HG03565 (cell line): ENCODE results near the gene PPA1.
A peak's percentile ranks its signal among the peaks of the same experiment; 100 is the strongest.
"Not testable (repeated sequence)": the region's sequence is repeated elsewhere in the genome, so short reads cannot be mapped to it uniquely, and the experiment has no call there.

Experiments used
- ATAC-seq: cut with Tn5 transposase; IDR thresholded peaks from one replicate; pipeline ENCODE4 v1.9.1; 2021; ENCODE audit warnings: mild to moderate bottlenecking, moderate library complexity; ENCODE audit not compliant: unreplicated experiment

PPA1 gene

DNA sequence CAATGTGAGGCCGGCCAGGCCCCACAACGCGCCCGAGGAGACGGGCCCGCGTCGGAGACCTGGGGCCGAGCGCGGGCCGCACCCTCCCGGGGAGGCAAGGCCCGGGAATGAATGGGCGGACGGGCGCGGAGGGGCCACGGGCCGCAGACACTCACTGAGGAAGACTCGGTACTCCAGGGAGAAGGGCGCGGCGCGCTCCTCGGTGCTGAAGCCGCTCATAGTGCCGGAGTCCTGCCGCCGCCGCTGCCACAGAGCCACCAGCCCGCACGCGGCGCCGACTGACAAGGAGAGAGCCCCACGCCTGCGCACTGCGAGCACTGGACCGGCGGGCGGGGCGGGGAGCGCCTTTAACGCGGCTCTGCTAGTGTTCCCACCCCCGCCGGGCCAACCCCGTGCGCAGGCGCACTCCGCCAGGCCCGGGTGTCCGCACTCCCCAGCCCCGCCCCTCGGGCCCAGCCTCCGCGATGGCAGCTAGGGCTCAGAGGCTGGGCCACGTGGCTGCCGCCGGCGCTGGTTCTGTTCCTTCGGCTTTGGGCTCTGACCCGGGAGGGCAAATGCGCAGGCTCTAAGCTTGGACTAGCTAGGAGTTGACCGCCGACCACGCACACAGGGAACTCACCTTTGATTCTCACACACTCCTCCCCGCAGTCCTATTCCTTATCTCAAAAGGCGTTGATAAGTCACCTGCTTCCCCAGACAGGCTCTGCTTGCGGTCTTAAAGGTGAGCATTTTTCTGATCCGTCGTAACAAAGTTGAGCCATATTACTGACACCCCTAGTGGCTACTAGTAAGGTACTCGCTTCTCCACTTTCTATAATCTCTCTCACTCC, at the start of gene PPA1:
TSS of gene PPA1 (minus strand) at position 321 of the 830 bp plus-strand sequence. CDS start at position 219, 102 bp downstream.
- peak; percentile 84 for ATAC-seq

DNA sequence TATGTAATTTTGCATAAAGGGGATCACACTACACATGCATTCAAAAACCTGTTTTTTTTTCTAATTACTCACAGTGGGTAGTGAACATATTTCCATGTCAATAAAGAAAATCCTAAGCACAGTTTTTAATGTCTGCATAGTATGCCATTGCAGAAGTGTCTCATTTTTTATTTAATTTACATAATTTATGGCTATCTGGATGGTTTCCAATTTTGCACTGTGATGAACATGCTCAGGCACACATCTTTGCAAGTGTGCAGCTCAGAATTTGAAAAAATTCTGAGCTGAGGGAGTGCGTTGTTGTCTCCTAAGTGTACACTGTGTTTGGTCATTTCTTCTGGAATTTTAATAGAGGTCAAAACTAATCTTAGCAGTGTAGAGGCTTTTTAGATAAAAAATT, 48.4 kb upstream of the PPA1 start:
- ATAC-seq = no peak

DNA sequence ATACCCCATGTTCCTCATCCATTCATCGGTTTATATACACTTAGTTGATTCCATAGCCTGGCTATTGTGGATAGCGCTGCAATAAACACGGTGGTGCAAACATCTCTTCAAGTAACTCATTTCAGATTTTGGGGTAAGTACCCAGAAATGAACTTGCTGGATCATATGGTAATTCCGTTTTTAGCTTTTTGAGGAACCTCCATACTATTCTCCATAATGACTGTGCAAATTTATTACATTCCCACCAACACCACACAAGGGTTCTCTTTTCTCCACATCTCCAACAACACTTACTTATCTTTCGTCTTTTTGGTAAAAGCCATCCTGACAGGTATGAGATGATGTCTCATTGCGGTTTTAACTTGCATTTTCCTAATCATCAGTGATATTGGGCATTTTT, 46.9 kb upstream of the PPA1 start:
- ATAC-seq = no peak

DNA sequence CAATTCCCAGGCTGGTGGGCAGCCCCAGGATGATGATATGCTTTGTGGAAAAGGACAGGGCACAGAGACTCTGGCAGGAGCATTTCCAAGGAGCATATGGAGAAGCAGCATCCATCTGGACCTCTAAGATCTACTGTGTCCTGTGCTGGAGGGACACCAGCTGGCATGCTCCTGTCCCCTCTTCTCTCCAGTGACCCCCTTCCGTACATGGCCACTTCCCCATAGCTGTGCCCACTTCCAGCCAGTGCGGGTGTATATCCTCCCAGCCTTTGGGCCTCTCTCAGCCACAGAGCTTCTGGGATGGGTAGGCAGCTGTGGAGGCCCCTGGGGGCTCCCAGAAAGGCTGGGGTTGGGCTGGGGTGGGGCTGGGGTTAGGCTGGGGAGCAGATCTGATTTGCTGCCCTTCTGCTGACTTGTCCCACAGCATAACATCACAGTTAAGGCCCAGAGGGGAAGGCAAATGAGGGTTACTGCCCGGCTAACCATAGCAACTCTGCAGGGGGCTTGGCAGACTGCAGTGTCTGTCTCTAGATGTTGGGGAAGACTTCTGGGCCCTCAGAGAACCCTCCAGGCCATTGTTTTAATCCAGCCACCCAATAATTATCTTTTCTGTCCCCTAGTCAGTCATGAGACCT, 44.3 kb upstream of the PPA1 start:
- no peak for ATAC-seq

DNA sequence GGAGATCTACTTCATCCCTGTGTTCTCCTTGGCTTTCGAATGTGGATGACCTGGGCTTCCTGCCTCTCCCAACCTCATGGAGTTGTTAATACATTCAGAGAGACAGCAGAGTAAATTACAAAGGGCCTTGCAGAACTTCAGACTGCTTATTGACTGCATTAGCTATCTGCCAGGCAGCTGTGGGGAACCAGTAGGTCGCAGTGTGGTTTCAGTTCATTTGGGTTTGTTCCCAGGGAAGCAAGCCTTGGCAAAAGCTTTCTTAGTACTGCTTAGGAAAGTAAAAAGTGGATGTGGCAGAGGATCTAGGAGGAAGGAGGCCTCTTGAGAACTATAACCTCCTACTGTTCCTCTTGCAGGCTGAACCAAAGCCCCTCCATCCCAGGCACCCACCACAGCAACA, 41.4 kb upstream of the PPA1 start:
- ATAC-seq = no peak

DNA sequence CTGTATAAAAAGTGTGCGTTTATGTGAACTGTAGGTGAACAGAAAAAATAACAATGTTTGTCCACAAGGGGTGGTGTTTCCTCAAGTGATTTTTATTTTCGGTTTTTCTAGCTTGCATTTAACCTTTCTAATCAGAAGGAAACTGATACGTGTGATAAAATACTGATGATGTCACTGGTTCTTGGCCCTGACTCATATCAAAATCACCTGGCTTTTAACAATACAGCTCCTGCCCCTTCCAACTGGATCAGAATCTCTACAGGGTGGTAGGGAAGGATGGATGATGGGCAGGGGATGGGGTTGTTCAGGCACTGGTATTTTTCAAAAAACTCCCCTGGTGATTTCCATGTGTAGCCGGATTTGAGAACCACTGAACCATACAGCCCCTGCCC, 39.7 kb upstream of the PPA1 start:
- peak; percentile 63 for ATAC-seq

DNA sequence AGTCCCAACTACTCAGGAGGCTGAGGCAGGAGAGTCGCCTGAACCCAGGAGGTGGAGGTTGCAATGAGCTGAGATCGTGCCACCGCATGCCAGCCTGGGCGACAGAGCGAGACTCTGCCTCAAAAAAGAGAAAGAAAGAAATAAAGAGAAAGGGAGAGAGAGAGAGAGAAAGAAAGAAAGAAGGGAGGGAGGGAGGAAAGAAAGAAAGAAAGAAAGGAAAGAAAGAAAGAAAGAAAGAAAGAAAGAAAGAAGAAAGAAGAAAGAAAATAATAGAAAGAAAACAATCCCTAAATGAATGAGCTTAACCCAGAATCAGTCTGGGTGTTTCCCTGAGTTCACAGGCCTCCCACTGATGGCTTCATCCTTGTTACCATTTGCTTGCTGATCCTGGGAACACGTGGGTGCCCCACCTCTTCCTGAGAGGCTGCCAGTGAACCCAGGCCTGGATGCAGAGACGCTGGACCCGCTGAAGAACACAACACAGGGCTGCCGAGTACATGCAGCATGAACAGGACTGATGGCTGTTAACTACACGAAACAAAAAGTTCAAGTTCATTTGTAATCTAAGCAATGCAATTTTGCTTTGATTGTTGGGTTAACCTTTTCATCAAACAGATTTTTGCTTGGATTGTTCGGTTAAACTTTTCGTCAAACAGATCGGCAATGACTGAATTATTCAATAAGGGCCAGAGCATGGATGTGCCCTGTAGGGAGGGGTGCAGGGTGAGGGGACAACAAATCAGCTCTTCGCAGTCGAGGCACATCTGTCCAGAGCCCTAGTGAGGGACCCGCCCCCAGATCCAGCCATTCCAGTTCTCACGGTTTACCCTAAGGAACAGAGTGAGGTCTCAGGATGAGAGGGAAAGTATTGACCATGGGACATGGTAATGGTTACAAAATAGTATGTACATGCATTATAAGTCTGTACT, 39.0 kb upstream of the PPA1 start:
- ATAC-seq = no peak

DNA sequence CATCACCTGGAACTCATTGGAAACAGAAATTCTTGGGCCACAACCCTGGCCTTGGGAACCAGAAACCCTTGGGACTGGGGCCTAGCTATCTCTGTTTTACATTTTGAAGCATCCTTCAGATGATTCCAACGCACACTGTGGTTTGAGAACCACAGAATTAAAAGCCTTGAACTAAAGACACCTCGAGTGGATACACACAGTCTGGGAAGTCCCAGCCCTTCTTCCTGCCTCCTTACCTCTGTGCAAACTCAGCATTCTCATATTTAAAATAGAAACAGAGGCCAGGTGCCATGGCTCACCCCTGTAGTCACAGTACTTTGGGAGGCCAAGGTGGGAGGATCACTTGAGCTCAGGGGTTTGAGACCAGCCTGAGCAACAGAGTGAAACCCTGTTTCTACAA, 37.7 kb upstream of the PPA1 start:
- no peak for ATAC-seq

DNA sequence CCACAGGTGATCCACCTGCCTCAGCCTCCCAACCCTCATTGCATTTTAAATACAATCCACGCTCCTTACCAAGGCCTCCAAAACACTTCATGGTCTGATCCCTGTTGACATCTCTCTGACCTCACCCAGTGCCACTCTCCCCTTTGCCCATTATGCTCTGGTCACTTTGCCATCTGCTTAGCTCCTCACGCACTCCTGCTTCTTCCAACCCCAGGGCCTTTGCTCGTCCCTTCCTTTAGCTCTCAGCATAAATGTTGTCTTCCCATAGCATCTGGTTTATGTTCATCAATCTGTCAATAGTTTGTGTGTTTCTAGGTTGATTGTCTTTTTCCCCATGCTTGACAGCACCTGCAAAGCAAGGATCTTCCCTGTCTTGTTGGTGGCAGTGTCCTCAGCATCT, 36.5 kb upstream of the PPA1 start:
- no peak for ATAC-seq

DNA sequence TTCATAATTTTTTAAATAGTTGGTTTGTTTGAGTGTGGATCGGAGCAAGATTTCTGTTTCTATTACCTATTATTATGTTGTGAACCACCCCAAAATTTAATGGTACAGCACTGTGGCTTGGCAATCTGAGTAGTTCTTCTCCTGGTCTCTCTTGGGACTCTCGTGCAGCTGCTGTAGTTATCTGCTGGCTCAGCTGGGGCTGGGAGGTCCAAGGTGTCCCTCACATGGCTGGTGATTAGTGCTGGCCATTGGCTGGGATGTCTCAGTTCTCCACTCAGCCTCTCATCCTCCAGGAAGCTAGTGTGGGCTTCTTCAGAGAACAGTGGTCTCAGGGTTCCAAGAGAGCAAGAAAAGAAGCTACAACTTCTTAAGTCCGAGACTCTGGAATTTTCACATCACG, 35.1 kb upstream of the PPA1 start:
- no peak for ATAC-seq

DNA sequence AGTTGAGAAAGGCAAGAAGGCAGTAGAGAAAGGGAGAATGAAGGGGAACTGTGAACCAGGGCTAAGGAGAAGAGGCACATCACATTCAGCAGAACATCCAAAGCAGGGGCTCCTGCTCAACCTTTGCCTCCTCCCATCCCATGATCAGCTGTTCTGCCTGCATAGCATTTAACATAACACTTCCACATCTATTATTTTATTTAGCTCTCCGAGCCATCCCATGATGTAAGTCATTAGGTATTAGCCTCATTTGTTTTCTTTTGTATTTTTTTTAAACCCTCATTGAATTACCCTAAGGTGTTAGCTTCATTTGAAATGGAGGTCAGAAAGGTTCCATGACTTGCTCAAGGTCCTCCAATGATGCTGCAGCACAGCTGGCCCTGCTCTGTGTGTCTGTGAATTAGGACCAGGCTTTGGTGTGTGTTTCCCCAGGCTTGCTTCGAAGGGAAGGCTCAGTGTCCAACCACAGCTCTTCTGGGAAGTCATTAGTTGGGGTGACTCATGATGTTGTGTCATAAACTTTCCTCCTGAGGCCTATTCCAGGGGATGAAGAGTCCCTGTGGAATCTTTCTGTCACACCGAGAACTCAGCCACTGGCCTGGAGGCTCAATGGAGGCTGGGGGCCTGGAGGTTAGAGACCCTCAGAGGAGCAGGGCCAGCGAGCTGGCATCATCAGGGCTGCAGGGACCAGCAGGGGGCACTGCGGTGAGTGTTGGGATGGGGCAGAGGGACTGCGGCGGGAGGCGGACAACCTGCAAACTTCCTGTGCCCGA, 34.1 kb upstream of the PPA1 start:
- ATAC-seq = no peak

DNA sequence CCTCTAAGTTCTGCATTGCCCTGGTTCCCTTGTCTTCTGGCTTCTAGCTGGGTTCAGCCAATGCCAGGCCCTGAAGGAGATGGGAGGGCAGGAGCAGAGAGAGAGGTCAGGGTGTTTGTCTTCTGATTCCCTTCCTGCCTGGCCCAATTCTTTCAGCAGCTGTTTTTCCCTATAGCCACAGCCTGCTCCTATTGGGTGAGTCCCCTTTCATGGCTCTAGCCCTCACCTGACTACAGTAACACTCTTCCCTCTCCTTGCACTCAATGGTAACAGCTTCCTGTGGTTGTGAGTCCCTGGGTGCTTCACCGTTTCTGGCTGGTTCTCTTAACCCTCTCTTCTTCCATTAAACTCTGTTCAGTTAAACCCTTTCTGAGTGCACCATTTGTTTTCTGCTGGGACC, 33.5 kb upstream of the PPA1 start:
- no peak for ATAC-seq

DNA sequence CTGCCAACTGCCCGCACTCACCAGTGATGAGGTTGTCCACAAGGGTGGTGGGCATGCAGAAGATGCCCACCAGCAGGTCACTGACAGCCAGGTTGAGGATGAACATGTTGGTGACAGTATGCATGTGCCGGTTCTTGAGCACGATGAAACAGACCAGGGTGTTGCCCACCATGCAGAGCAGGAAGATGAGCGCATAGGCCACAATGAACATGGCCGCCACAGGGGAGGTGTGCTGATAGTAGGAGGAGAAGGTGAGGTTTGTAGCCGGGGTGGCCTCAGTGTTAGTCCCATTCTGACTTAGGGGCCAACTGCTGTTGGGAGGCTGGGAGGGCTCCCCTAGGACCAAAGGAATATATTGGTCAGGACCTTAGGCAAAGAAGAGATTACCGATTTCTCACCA, 32.8 kb upstream of the PPA1 start:
- ATAC-seq = no peak

DNA sequence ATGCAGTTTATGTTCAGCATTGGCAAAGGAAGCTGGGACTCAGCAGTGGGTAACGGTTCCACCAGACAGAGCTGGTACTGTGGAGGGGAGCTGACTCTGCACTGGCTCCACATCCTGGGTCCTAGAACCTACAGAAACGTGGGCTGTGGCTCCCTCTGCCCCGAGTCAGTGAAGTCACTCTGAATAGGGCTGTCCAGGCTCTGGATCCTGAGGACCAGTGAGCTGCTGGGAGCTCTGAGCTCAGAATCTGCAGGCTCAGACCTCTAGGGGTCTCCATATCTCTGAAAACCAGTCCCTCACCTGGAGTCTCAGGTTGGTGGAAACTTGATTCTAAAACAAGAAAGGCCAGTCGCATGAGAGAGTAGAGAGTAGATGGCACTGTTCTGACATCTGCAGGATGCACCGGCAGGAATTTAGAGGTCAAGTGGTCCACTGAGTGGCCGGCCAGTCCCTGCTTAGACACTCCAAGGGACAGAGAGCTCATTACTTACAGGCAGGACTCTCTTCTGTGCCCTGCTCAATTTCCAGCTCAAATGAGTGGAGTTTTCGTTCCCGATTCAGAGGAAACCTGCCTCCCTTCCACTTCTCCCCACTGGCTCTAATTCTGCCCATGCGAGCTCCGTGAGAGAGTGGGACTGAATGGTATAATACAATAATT, 31.9 kb upstream of the PPA1 start:
- ATAC-seq = no peak

DNA sequence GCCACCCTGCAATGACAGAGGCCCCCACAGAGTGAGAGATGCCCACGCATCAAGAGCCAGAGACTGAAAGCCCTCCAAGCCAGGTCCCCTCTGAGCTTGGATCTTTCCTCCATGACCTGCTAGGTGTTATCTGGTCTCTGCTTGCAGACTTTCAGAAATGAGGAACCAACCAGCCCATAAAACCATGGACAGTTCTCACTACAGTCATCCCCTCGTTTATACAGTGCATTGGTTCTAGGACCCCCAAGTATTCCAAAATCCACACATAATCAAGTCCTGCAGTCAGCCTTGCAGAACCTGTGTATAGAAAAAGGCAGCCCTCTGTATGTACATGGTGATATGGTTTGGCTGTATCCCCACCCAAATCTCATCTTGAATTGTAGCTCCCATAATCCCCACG, 27.5 kb upstream of the PPA1 start:
- no peak for ATAC-seq

DNA sequence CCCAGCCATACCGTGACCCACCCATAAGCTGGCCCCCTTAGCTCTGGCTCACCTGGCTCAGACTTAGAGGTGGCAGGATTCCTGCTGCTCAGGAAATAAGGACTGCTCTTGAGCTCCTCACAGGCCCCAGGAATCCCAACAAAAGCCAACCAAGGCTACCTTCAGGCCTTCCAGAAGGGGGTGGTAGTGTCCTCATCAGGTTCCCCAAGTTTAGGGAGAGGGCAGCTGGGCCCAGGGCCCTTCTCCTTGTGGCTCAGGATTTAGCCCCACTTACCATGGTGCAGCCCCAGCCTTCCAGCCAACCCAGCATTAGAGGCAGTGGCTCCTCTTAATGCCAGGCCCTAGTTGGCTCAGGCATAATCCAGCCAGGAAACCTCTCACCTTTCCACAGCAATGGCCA, 27.0 kb upstream of the PPA1 start:
- no peak for ATAC-seq

DNA sequence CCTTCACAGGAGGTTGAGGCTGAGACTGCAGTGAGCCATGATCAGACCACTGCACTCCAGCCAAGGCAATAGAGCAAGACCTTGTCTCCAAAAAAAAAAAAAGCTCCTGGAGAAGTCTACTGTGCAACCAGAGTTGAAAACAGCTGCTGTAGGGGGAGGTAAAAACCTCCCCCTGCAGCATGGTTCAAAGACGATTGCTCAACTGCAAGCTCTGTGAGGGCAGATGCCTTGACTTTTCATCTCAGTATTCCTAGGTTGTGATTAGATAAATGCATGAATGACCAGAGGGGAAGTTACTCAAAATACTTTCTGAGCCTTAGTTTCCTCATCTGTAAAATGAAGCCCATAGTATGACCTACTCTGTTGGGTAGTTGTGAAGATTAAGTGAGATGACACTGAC, 25.0 kb upstream of the PPA1 start:
- ATAC-seq = no peak

DNA sequence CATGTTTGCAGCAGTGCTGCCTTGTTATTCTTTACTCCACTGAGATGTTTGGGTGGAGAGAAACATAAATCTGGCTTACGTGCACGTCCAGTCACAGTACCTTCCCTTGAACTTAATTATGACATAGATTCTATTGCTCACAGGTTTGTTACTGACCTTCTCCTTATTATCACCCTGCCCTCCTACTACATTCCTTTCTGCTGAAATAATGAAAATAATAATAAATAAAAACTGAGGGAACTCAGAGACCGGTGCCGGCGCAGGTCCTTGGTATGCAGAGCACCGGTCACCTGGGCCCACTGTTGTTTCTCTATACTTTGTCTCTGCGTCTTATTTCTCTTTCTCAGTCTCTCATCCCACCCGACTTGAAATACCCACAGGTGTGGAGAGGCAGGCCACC, 24.6 kb upstream of the PPA1 start:
- ATAC-seq = not testable (repeated sequence)

DNA sequence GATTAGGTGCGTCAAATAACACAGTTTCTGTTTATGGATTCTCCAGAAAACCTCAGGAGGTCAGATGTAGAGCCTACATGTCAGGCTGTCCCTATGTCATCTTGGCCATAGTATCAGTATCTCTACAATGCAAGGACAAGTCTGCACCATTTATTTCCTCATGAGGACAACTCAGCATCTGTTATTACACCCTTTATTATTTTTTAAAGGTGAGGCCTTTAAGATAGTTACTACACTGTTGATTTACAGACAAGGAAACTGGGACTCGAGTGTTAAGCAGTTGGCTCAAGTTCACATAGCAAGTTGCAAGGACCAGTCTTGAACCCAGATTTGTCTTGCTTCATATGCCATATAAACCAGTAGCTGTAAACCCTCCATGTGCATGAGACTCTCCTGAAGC, 23.2 kb upstream of the PPA1 start:
- no peak for ATAC-seq
